HL-60 (cell line): Measurements from ENCODE around the gene ETV6.

Source experiments
- DNase-seq, 2 experiments: peaks; one replicate each; pipeline ENCODE4 v3.0.0-alpha.2; 2010 to 2020; ENCODE audit warnings: low read depth in 1 of 2, low spot score in 1 of 2
- H3K27ac ChIP-seq: fragments of 250-450 bp; sonication (Bioruptor Pico); replicated peaks from 2 replicates; pipeline ENCODE4 v1.5.1; 2020; ENCODE audit warnings: mild to moderate bottlenecking, moderate library complexity
- H3K27me3 ChIP-seq: fragments of 250-450 bp; sonication (Bioruptor Pico); 2 replicates; pipeline ENCODE4 v1.5.1; 2021; ENCODE audit warnings: mild to moderate bottlenecking, moderate library complexity; ENCODE audit not compliant: insufficient read depth, poor library complexity, severe bottlenecking
- H3K4me3 ChIP-seq: replicated peaks from 2 replicates; pipeline ENCODE4 v1.5.1; 2011; ENCODE audit warnings: mild to moderate bottlenecking, control low read depth, low read length; ENCODE audit not compliant: insufficient read depth
- CTCF ChIP-seq: IDR thresholded peaks from one replicate; pipeline ENCODE4 v1.5.1; 2011; ENCODE audit warnings: low read length, control low read depth, inconsistent platforms; ENCODE audit not compliant: insufficient read depth
- GABPA ChIP-seq: IDR thresholded peaks from 2 replicates; pipeline ENCODE4 v1.6.1; 2012; ENCODE audit warnings: low read depth
- POLR2AphosphoS5 ChIP-seq: IDR thresholded peaks from 2 replicates; pipeline ENCODE4 v1.6.1; 2012; ENCODE audit warnings: low read depth
- REST ChIP-seq: IDR thresholded peaks from 2 replicates; pipeline ENCODE4 v1.6.1; 2012; ENCODE audit warnings: low read depth; ENCODE audit not compliant: insufficient replicate concordance
- SPI1 ChIP-seq: IDR thresholded peaks from 2 replicates; pipeline ENCODE4 v1.6.1; 2012; ENCODE audit warnings: low read depth, mild to moderate bottlenecking, borderline replicate concordance

The ETV6 gene

GRCh38 chr12:11854011-11854499, 204.6 kb downstream of the ETV6 start:
- Histone ChIP-seq H3K27ac (peak overlapping the region; percentile 92), H3K27me3 (no peaks in the 10 kb centered on the region), H3K4me3 (no peak overlapping the region)
- no peak for DNase-seq
- no peak for TF ChIP-seq POLR2AphosphoS5
- TF ChIP-seq REST: no peak
- no peak for TF ChIP-seq SPI1
- TF ChIP-seq CTCF: no peak
- TF ChIP-seq GABPA: no peak

- H3K27me3 ChIP-seq: no peaks in the 10 kb centered on the region
- DNase-seq: peak; percentile 37 to 73
- H3K27ac ChIP-seq: peak overlapping the region; percentile 92
- TF ChIP-seq SPI1: 0 out of 2 replicates have a peak, but pooled peaks have one; percentile 0
- TF ChIP-seq POLR2AphosphoS5: peak; percentile 6
- no peak for TF ChIP-seq CTCF
- no peak for TF ChIP-seq GABPA
- no peak for TF ChIP-seq REST
- no peak overlapping the region for H3K4me3 ChIP-seq
Observed at GRCh38 chr12:11855983-11856374, 206.5 kb downstream of the ETV6 start.

GRCh38 chr12:11856971-11857370, 207.5 kb downstream of the ETV6 start:
- H3K27ac ChIP-seq: peak overlapping the region; percentile 92

More at GRCh38 chr12:11856971-11857370, 207.5 kb downstream of the ETV6 start:
- H3K4me3 ChIP-seq: no peak overlapping the region
- no peaks in the 10 kb centered on the region for H3K27me3 ChIP-seq
- TF ChIP-seq REST (no peak), POLR2AphosphoS5 (peak; percentile 86), CTCF (no peak), SPI1 (peak; percentile 60; the same call in 1 of the 2 replicates), GABPA (no peak)
- peak; percentile 90 to 95 for DNase-seq
